Mesendoderm (in vitro differentiated cells): ENCODE results near the gene TBC1D25.

Experiments
- DNase-seq: peaks from one replicate; pipeline ENCODE4 v3.0.0; 2013
- H2AK5ac ChIP-seq: 2 replicates; pipeline ENCODE4 v1.6.1; 2013; ENCODE audit warnings: low read length, inconsistent platforms
- H2BK120ac ChIP-seq: 2 replicates; pipeline ENCODE4 v1.6.1; 2013; ENCODE audit warnings: low read depth, mild to moderate bottlenecking, low read length, moderate library complexity, mixed read lengths
- H2BK15ac ChIP-seq: replicated peaks from 2 replicates; pipeline ENCODE4 v1.6.1; 2013; ENCODE audit warnings: low read depth, mild to moderate bottlenecking, moderate library complexity
- H2BK5ac ChIP-seq: 2 replicates; pipeline ENCODE4 v1.6.1; 2013; ENCODE audit warnings: low read length, inconsistent platforms
- H3K18ac ChIP-seq: 2 replicates; pipeline ENCODE4 v1.6.1; 2013; ENCODE audit warnings: mild to moderate bottlenecking, low read length, mixed read lengths
- H3K23ac ChIP-seq: one replicate; pipeline ENCODE4 v1.6.1; 2013; ENCODE audit warnings: low read length
- H3K27ac ChIP-seq: 2 replicates; pipeline ENCODE4 v1.5.1; 2013; ENCODE audit warnings: low read depth, mild to moderate bottlenecking, inconsistent platforms, low read length, moderate library complexity
- H3K27me3 ChIP-seq: 2 replicates; pipeline ENCODE4 v1.6.1; 2013; ENCODE audit warnings: low read length, control low read depth, mild to moderate bottlenecking, inconsistent platforms; ENCODE audit not compliant: insufficient read depth, poor library complexity
- H3K36me3 ChIP-seq: 2 replicates; pipeline ENCODE4 v1.6.1; 2013; ENCODE audit warnings: low read length, inconsistent platforms; ENCODE audit not compliant: control insufficient read depth, insufficient read depth
- H3K4ac ChIP-seq: one replicate; pipeline ENCODE4 v1.6.1; 2013; ENCODE audit warnings: low read depth, mild to moderate bottlenecking, low read length, moderate library complexity
- H3K4me1 ChIP-seq: 2 replicates; pipeline ENCODE4 v1.6.1; 2013; ENCODE audit warnings: low read depth, low read length, inconsistent platforms; ENCODE audit not compliant: control insufficient read depth
- H3K4me2 ChIP-seq: 2 replicates; pipeline ENCODE4 v1.6.1; 2013; ENCODE audit warnings: low read length
- H3K4me3 ChIP-seq: 2 replicates; pipeline ENCODE4 v1.5.1; 2013; ENCODE audit warnings: mild to moderate bottlenecking, low read length
- H3K56ac ChIP-seq: one replicate; pipeline ENCODE4 v1.6.1; 2013; ENCODE audit warnings: low read length
- H3K79me1 ChIP-seq: 2 replicates; pipeline ENCODE4 v1.6.1; 2013; ENCODE audit warnings: low read length, inconsistent platforms
- H3K79me2 ChIP-seq: 2 replicates; pipeline ENCODE4 v1.6.1; 2013; ENCODE audit warnings: mild to moderate bottlenecking, low read length; ENCODE audit not compliant: control insufficient read depth, insufficient read depth
- H3K9ac ChIP-seq: 2 replicates; pipeline ENCODE4 v1.6.1; 2013; ENCODE audit warnings: low read length, inconsistent platforms
- H4K5ac ChIP-seq: one replicate; pipeline ENCODE4 v1.6.1; 2013; ENCODE audit warnings: low read length
- H4K8ac ChIP-seq: one replicate; pipeline ENCODE4 v1.6.1; 2013; ENCODE audit warnings: low read depth, mild to moderate bottlenecking, control low read depth, low read length, moderate library complexity
- WGBS: extraction: QIAGEN DNeasy Blood & Tissue Kit; methylation state at CpG from one replicate; pipeline ENCODE4 v1.1.7; 2013; ENCODE audit warnings: low lambda C conversion rate, missing lambda C conversion rate; ENCODE audit not compliant: insufficient coverage; ENCODE audit errors: extremely low coverage; 5-methylcytosine and 5-hydroxymethylcytosine counted together

The TBC1D25 gene

DNA sequence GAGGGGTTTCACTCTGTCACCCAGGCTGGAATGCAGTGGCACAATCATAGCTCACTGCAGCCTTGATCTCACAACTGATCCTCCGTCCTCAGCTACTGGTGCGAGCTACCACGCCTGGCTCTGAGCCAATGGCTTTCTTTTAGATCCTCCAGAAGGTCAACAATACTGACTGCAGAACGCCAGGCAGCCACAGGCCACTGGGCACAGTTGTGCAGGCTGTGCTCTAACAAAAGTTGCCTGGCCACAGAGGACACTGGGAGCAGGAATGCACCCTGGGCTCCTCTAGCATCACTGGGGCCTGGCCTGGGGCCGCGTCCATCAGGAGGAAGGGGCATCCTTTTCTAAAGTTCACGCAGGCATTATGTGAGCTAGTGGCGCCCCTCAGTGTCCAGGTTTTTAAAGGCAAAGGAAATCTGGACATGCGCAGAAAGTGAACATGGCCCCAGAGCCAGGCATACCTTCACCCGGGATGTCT lies 45.6 kb upstream of the TBC1D25 start:
- Histone ChIP-seq H4K8ac (no peak overlapping the region), H4K5ac (no peak overlapping the region), H3K4ac (no peak overlapping the region), H3K79me2 (no peaks in the 10 kb centered on the region), H3K9ac (no peak overlapping the region), H3K18ac (no peak overlapping the region), H3K36me3 (no peaks in the 10 kb centered on the region), H3K56ac (no peak overlapping the region), H2BK5ac (no peak overlapping the region), H3K27me3 (no peaks in the 10 kb centered on the region), H2AK5ac (no peak overlapping the region), H3K4me2 (no peak overlapping the region), H3K4me3 (no peak overlapping the region), H3K4me1 (no peaks in the 10 kb centered on the region), H2BK120ac (no peak overlapping the region), H3K79me1 (no peaks in the 10 kb centered on the region), H2BK15ac (no peak overlapping the region), H3K27ac (no peak overlapping the region), H3K23ac (no peak overlapping the region)
- peak; percentile 77 for DNase-seq
- WGBS = no CpG with 5 or more reads among the region's 10 CpGs

GRCh38 chrX:48496660-48497059 lies 42.9 kb upstream of the TBC1D25 start:
- Histone ChIP-seq H2BK5ac (no peak overlapping the region), H3K18ac (no peak overlapping the region), H3K36me3 (no peaks in the 10 kb centered on the region), H2AK5ac (no peak overlapping the region), H3K4me3 (no peak overlapping the region), H3K27ac (no peak overlapping the region), H3K79me2 (no peaks in the 10 kb centered on the region), H3K79me1 (no peaks in the 10 kb centered on the region), H3K56ac (no peak overlapping the region), H3K23ac (no peak overlapping the region), H3K4ac (no peak overlapping the region), H4K8ac (no peak overlapping the region), H4K5ac (no peak overlapping the region), H3K9ac (no peak overlapping the region), H2BK15ac (no peak overlapping the region), H2BK120ac (no peak overlapping the region), H3K4me1 (no peaks in the 10 kb centered on the region), H3K27me3 (no peaks in the 10 kb centered on the region), H3K4me2 (no peak overlapping the region)
- WGBS = no CpG with 5 or more reads among the region's 4 CpGs
- DNase-seq = no peak

DNA sequence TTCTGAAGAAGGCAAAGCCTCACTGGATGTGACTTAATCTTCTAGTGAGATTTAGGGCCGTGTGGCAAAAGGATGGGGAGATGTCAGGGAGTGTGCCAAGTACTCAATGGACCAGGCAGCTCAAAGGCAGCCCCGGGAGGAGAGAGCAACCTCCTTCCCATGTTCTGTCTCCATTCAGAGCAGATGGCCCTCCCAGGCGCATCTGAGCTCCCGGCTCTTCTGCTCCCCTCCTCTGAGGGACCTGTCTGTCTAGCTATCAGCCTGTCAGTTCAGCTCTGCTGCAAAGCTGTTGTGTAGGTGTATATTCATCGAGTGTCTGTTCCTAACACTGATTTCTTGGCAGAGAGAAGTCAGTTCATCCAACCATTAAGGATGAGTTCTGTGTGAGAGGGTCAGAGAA lies 41.6 kb upstream of the TBC1D25 start:
- WGBS = no CpG with 5 or more reads among the region's 5 CpGs
- no peak overlapping the region for H3K4me3 ChIP-seq

DNA sequence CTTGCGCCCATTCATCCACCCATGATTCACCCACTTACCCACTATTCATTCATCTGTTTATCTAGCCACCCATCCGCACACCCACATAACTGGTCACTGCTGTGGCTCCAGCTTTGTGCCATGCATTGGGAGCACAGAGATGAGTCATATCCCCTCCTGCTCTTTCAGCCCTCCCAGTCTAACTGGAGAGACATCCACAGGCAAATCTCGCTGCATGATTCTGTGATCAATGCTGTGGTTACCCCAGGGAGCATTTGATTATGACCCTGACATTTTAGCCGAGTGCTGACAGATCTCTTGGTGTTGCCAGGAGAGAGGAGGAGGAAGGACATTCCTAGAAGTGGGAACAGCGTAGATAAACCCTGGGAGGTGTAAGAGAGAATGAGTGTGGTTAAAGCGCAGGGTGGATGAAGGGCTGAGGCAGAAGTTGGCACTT lies 41.1 kb upstream of the TBC1D25 start:
- no peak overlapping the region for H2BK5ac ChIP-seq
- H3K27ac ChIP-seq = no peak overlapping the region
- H3K4me3 ChIP-seq = no peak overlapping the region
- no peak overlapping the region for H2BK120ac ChIP-seq
- no peaks in the 10 kb centered on the region for H3K4me1 ChIP-seq
- no peaks in the 10 kb centered on the region for H3K36me3 ChIP-seq
- no peak overlapping the region for H2BK15ac ChIP-seq
- WGBS = no CpG with 5 or more reads among the region's 6 CpGs
- DNase-seq = no peak
- H3K18ac ChIP-seq = no peak overlapping the region
- no peak overlapping the region for H3K56ac ChIP-seq
- no peak overlapping the region for H3K9ac ChIP-seq
- no peak overlapping the region for H4K8ac ChIP-seq
- H3K79me1 ChIP-seq = no peaks in the 10 kb centered on the region
- H2AK5ac ChIP-seq = no peak overlapping the region
- H4K5ac ChIP-seq = no peak overlapping the region
- no peaks in the 10 kb centered on the region for H3K79me2 ChIP-seq
- H3K23ac ChIP-seq = no peak overlapping the region
- H3K4ac ChIP-seq = no peak overlapping the region
- no peak overlapping the region for H3K4me2 ChIP-seq
- H3K27me3 ChIP-seq = no peaks in the 10 kb centered on the region

More for the DNA sequence above, 41.6 kb upstream of the TBC1D25 start:
- Histone ChIP-seq H3K79me2 (no peaks in the 10 kb centered on the region), H2AK5ac (no peak overlapping the region), H3K36me3 (no peaks in the 10 kb centered on the region), H3K18ac (no peak overlapping the region), H3K4ac (no peak overlapping the region), H3K79me1 (no peaks in the 10 kb centered on the region), H3K27me3 (no peaks in the 10 kb centered on the region), H3K23ac (no peak overlapping the region), H4K8ac (no peak overlapping the region), H4K5ac (no peak overlapping the region), H2BK15ac (no peak overlapping the region), H3K9ac (no peak overlapping the region), H2BK120ac (no peak overlapping the region), H2BK5ac (no peak overlapping the region), H3K4me1 (no peaks in the 10 kb centered on the region), H3K27ac (no peak overlapping the region), H3K4me2 (no peak overlapping the region), H3K56ac (no peak overlapping the region)
- no peak for DNase-seq

- DNase-seq = no peak
- no CpG with 5 or more reads among the region's 7 CpGs for WGBS
Observed at GRCh38 chrX:48504261-48504660, 35.3 kb upstream of the TBC1D25 start.

GRCh38 chrX:48505481-48505880 lies 34.0 kb upstream of the TBC1D25 start:
- Histone ChIP-seq H4K8ac (no peak overlapping the region), H2BK15ac (no peak overlapping the region), H3K23ac (no peak overlapping the region), H3K18ac (no peak overlapping the region), H2BK120ac (no peak overlapping the region), H3K56ac (no peak overlapping the region), H3K4me2 (no peak overlapping the region), H3K4me3 (no peak overlapping the region), H2AK5ac (no peak overlapping the region), H3K27me3 (no peaks in the 10 kb centered on the region), H3K36me3 (no peaks in the 10 kb centered on the region), H4K5ac (no peak overlapping the region), H3K9ac (no peak overlapping the region), H3K4ac (no peak overlapping the region), H3K79me2 (no peaks in the 10 kb centered on the region), H3K27ac (no peak overlapping the region), H3K79me1 (no peaks in the 10 kb centered on the region), H3K4me1 (no peaks in the 10 kb centered on the region), H2BK5ac (no peak overlapping the region)
- no CpG with 5 or more reads among the region's 5 CpGs for WGBS
- no peak for DNase-seq

More at GRCh38 chrX:48504261-48504660, 35.3 kb upstream of the TBC1D25 start:
- H3K18ac ChIP-seq = no peak overlapping the region
- no peak overlapping the region for H3K23ac ChIP-seq
- H2BK15ac ChIP-seq = no peak overlapping the region
- H4K8ac ChIP-seq = no peak overlapping the region
- H3K27me3 ChIP-seq = no peaks in the 10 kb centered on the region
- no peak overlapping the region for H4K5ac ChIP-seq
- H2BK5ac ChIP-seq = no peak overlapping the region
- no peak overlapping the region for H3K56ac ChIP-seq
- H2AK5ac ChIP-seq = no peak overlapping the region
- no peaks in the 10 kb centered on the region for H3K4me1 ChIP-seq
- no peak overlapping the region for H3K27ac ChIP-seq
- no peak overlapping the region for H3K4me3 ChIP-seq
- H3K79me1 ChIP-seq = no peaks in the 10 kb centered on the region
- H3K4ac ChIP-seq = no peak overlapping the region
- H3K79me2 ChIP-seq = no peaks in the 10 kb centered on the region
- H2BK120ac ChIP-seq = no peak overlapping the region
- H3K9ac ChIP-seq = no peak overlapping the region
- H3K36me3 ChIP-seq = no peaks in the 10 kb centered on the region
- H3K4me2 ChIP-seq = no peak overlapping the region
